ENCODE data around the gene TOP2A. TPM values are rescaled to one million over a fixed set of nuclear protein-coding genes. Genes with fewer than 3 reads are reported as not detected.
"Not testable (repeated sequence)": the region's sequence is repeated elsewhere in the genome, so short reads cannot be mapped to it uniquely, and the experiment has no call there.

TOP2A gene
- total RNA-seq, 1 experiment from 2014 or later = 141 TPM

DNA sequence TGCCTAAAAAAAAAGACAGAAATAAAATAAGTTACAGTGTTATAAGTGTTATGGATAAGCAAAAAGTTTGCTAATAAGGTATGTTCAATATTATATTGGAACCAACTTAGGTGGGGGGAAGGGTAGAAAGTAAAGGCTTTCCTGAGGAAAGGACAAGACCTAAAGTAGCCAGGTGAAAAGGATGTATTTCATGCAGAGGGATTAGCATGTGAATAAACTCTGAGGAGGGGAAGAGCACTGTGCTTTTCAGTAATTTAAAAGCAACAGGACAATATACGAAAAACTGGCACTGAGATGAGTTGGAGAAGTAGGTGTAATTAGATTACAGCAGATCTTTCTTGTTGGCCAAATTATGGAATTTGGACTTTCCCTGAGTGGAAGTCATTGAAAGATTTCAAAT, 7.6 kb downstream of the TOP2A start:
- no peak overlapping the region for H3K4me2 ChIP-seq (ENCODE audit: low read length)
- no peak overlapping the region for H3K9ac ChIP-seq (ENCODE audit: low read length)
- no peak for ATAC-seq
- DNase-seq (ENCODE audit: low read depth, low spot score) = no peak
- peaks cover 4% of the 10 kb centered on the region; the same call in 1 of the 2 replicates for H4K20me1 ChIP-seq (ENCODE audit: insufficient read depth)
- H2AFZ ChIP-seq (ENCODE audit: low read depth, low read length, poor library complexity, severe bottlenecking) = no peak overlapping the region
- H3K9me2 ChIP-seq (ENCODE audit: insufficient read depth) = no peaks in the 10 kb centered on the region
- TF ChIP-seq SP1 (IDR thresholded peaks at IDR 0.05; ENCODE audit: low read depth) = no peak
- H3K27ac ChIP-seq (ENCODE audit: low read depth, low read length) = no peak overlapping the region
- H3K27me3 ChIP-seq (ENCODE audit: insufficient read depth, low read length) = no peaks in the 10 kb centered on the region
- H3K36me3 ChIP-seq (ENCODE audit: control insufficient read depth in 1 of 2, insufficient read depth in 2 of 2, low read length in 2 of 2) = peaks cover 73 to 80% of the 10 kb centered on the region in 2 experiments
- no peaks in the 10 kb centered on the region for H3K9me3 ChIP-seq (ENCODE audit: control insufficient read depth in 1 of 2, insufficient read depth in 1 of 2, low read depth in 1 of 2, low read length in 2 of 2)
- ChIA-PET POLR2A (no interaction called here), CTCF (no interaction called here), RAD21 (ENCODE audit: low non-redundant PET in 1 of 2, low total read pairs in 2 of 2, uncharacterized antibody in 2 of 2, unreplicated experiment in 2 of 2) (no interaction called here)
- H3K4me3 ChIP-seq (replicated peaks in 1 of 2; ENCODE audit: low read depth in 1 of 2, low read length in 2 of 2) = no peak overlapping the region
- H3K79me2 ChIP-seq (ENCODE audit: insufficient read depth, low read length) = peaks cover 81% of the 10 kb centered on the region
- intact Hi-C loops (cut with micrococcal nuclease) = no loop called here
- no TSS peak for BruUV-seq (replicated peaks)
- H3K4me1 ChIP-seq (ENCODE audit: control insufficient read depth in 1 of 2, insufficient read depth in 2 of 2, low read length in 2 of 2) = no peaks in the 10 kb centered on the region

- H3K27me3 ChIP-seq (ENCODE audit: insufficient read depth, low read length); H4K20me1 ChIP-seq (ENCODE audit: insufficient read depth); BruUV-seq (replicated peaks); intact Hi-C loops (cut with micrococcal nuclease); DNase-seq (ENCODE audit: low read depth, low spot score); ATAC-seq; H3K9me2 ChIP-seq (ENCODE audit: insufficient read depth); H3K9me3 ChIP-seq (ENCODE audit: control insufficient read depth in 1 of 2, insufficient read depth in 1 of 2, low read depth in 1 of 2, low read length in 2 of 2); H3K4me3 ChIP-seq (replicated peaks in 1 of 2; ENCODE audit: low read depth in 1 of 2, low read length in 2 of 2); H3K27ac ChIP-seq (ENCODE audit: low read depth, low read length); RAD21 ChIA-PET (ENCODE audit: low non-redundant PET in 1 of 2, low total read pairs in 2 of 2, uncharacterized antibody in 2 of 2, unreplicated experiment in 2 of 2); H3K4me1 ChIP-seq (ENCODE audit: control insufficient read depth in 1 of 2, insufficient read depth in 2 of 2, low read length in 2 of 2); H3K9ac ChIP-seq (ENCODE audit: low read length); H2AFZ ChIP-seq (ENCODE audit: low read depth, low read length, poor library complexity, severe bottlenecking); H3K4me2 ChIP-seq (ENCODE audit: low read length): not testable (repeated sequence)
- peaks cover 79% of the 10 kb centered on the region for H3K79me2 ChIP-seq (ENCODE audit: insufficient read depth, low read length)
- ChIA-PET POLR2A (interaction anchor here (1.0 kb wide), 1 partner anchor 8 kb away, joined by 3 read pairs; the partner anchor contains the start of gene TOP2A), CTCF (interaction anchor here (0.6 kb wide), 1 partner anchor 39 kb away, joined by 3 read pairs; no protein-coding TSS in a partner anchor)
- H3K36me3 ChIP-seq (ENCODE audit: control insufficient read depth in 1 of 2, insufficient read depth in 2 of 2, low read length in 2 of 2) = peaks cover 74 to 81% of the 10 kb centered on the region in 2 experiments
These were observed 8.2 kb downstream of the TOP2A start for GRCh38 chr17:40409540-40409939.

- Histone ChIP-seq H2AFZ (ENCODE audit: low read depth, low read length, poor library complexity, severe bottlenecking) (no peak overlapping the region), H4K20me1 (ENCODE audit: insufficient read depth) (peaks cover 11% of the 10 kb centered on the region; the same call in 1 of the 2 replicates), H3K79me2 (ENCODE audit: insufficient read depth, low read length) (peaks cover 79% of the 10 kb centered on the region), H3K36me3 (ENCODE audit: control insufficient read depth in 1 of 2, insufficient read depth in 2 of 2, low read length in 2 of 2) (peaks cover 79 to 81% of the 10 kb centered on the region in 2 experiments), H3K27me3 (ENCODE audit: insufficient read depth, low read length) (no peaks in the 10 kb centered on the region), H3K4me1 (ENCODE audit: control insufficient read depth in 1 of 2, insufficient read depth in 2 of 2, low read length in 2 of 2) (no peaks in the 10 kb centered on the region), H3K9me2 (ENCODE audit: insufficient read depth) (no peaks in the 10 kb centered on the region), H3K9me3 (ENCODE audit: control insufficient read depth in 1 of 2, insufficient read depth in 1 of 2, low read depth in 1 of 2, low read length in 2 of 2) (no peaks in the 10 kb centered on the region), H3K27ac (ENCODE audit: low read depth, low read length) (no peak overlapping the region), H3K4me3 (replicated peaks in 1 of 2; ENCODE audit: low read depth in 1 of 2, low read length in 2 of 2) (no peak overlapping the region), H3K4me2 (ENCODE audit: low read length) (no peak overlapping the region), H3K9ac (ENCODE audit: low read length) (no peak overlapping the region)
- BruUV-seq (replicated peaks) = no TSS peak
- ChIA-PET POLR2A (interaction anchor here (1.2 kb wide), 1 partner anchor 11 kb away, joined by 3 read pairs; the partner anchor contains the start of gene TOP2A), RAD21 (ENCODE audit: low non-redundant PET in 1 of 2, low total read pairs in 2 of 2, uncharacterized antibody in 2 of 2, unreplicated experiment in 2 of 2) (no interaction called here), CTCF (interaction anchor here (1.5 kb wide), 1 partner anchor 10 kb away, joined by 4 read pairs; the partner anchor contains the start of gene TOP2A)
- intact Hi-C loops (cut with micrococcal nuclease) = no loop called here
- TF ChIP-seq SRF (IDR thresholded peaks at IDR 0.05; ENCODE audit: low read depth) = no peak
- TF ChIP-seq MAX (IDR thresholded peaks at IDR 0.05) = no peak
- DNase-seq (ENCODE audit: low read depth, low spot score) (no peak), ATAC-seq (no peak)
These were observed 10.2 kb downstream of the TOP2A start for GRCh38 chr17:40407460-40407859.
